ENCODE data around the gene ADCY6. TPM values are rescaled to one million over a fixed set of nuclear protein-coding genes. Genes with fewer than 3 reads are reported as not detected.

The ADCY6 gene
- total RNA-seq, 2 donors from 2014 or later: 102 to 109 TPM

GRCh38 chr12:48824905-48825304 is 36.0 kb upstream of the ADCY6 start:
- no peak overlapping the region for H3K4me3 ChIP-seq
- ATAC-seq (ENCODE audit: insufficient number of reproducible peaks, low FRiP score, low read depth) (no peak), DNase-seq (ENCODE audit: low spot score) (no peak)
- H3K27ac ChIP-seq: no peak overlapping the region
- peaks cover 16% of the 10 kb centered on the region for H3K36me3 ChIP-seq
- no peaks in the 10 kb centered on the region for H3K9me3 ChIP-seq
- H3K4me1 ChIP-seq (ENCODE audit: control insufficient read depth in 1 of 2, low read depth in 2 of 2): no peaks in the 10 kb centered on the region
- TF ChIP-seq CTCF (IDR thresholded peaks at IDR 0.05): no peak
- H3K27me3 ChIP-seq (replicated peaks; ENCODE audit: insufficient read depth): no peaks in the 10 kb centered on the region

- H3K27ac ChIP-seq: no peak overlapping the region
- no peak overlapping the region for H3K4me3 ChIP-seq
- TF ChIP-seq CTCF (IDR thresholded peaks at IDR 0.05): no peak
- peaks cover 10% of the 10 kb centered on the region for H3K36me3 ChIP-seq
- no peak for ATAC-seq (ENCODE audit: insufficient number of reproducible peaks, low FRiP score, low read depth)
- H3K27me3 ChIP-seq (replicated peaks; ENCODE audit: insufficient read depth): no peaks in the 10 kb centered on the region
- H3K4me1 ChIP-seq (ENCODE audit: control insufficient read depth in 1 of 2, low read depth in 2 of 2): peaks cover 0 to 5% of the 10 kb centered on the region in 2 donors
- no peaks in the 10 kb centered on the region for H3K9me3 ChIP-seq
- DNase-seq (ENCODE audit: low spot score): no peak
Observed at GRCh38 chr12:48824112-48824511, 35.2 kb upstream of the ADCY6 start.

- Histone ChIP-seq H3K9me3 (no peaks in the 10 kb centered on the region), H3K36me3 (peaks cover 10% of the 10 kb centered on the region), H3K4me1 (ENCODE audit: control insufficient read depth in 1 of 2, low read depth in 2 of 2) (peaks cover 0 to 8% of the 10 kb centered on the region in 2 donors), H3K27me3 (replicated peaks; ENCODE audit: insufficient read depth) (no peaks in the 10 kb centered on the region), H3K4me3 (no peak overlapping the region), H3K27ac (no peak overlapping the region)
- no peak for TF ChIP-seq CTCF (IDR thresholded peaks at IDR 0.05)
- DNase-seq (ENCODE audit: low spot score) (no peak), ATAC-seq (ENCODE audit: insufficient number of reproducible peaks, low FRiP score, low read depth) (no peak)
Observed at GRCh38 chr12:48823281-48823680, 34.4 kb upstream of the ADCY6 start.

DNA sequence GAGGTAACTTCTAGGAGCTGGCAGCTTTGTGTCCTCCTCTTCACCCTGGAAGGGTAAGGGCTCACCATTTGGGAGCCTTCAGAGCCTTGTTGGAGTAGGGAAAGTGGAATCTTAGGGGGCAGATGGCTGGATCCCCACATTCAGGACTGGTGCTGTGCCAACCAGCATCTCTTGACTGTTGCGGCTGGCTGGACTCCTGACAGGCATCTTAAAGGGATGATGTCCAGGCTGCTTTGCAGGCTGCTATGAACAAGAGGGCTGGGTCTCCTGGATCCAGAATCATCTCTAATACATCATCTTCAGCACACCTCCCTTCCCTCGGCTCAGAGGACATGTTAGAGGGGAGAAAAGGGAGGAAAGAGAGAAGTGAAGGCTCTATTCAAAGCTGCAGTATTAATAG is 33.8 kb upstream of the ADCY6 start:
- no peak for TF ChIP-seq CTCF (IDR thresholded peaks at IDR 0.05)
- no peak overlapping the region for H3K27ac ChIP-seq
- H3K27me3 ChIP-seq (replicated peaks; ENCODE audit: insufficient read depth): no peaks in the 10 kb centered on the region
- no peaks in the 10 kb centered on the region for H3K9me3 ChIP-seq
- DNase-seq (ENCODE audit: low spot score) (no peak), ATAC-seq (ENCODE audit: insufficient number of reproducible peaks, low FRiP score, low read depth) (no peak)
- H3K4me1 ChIP-seq (ENCODE audit: control insufficient read depth in 1 of 2, low read depth in 2 of 2): peaks cover 2 to 12% of the 10 kb centered on the region in 2 donors
- peaks cover 10% of the 10 kb centered on the region for H3K36me3 ChIP-seq
- H3K4me3 ChIP-seq: no peak overlapping the region

DNA sequence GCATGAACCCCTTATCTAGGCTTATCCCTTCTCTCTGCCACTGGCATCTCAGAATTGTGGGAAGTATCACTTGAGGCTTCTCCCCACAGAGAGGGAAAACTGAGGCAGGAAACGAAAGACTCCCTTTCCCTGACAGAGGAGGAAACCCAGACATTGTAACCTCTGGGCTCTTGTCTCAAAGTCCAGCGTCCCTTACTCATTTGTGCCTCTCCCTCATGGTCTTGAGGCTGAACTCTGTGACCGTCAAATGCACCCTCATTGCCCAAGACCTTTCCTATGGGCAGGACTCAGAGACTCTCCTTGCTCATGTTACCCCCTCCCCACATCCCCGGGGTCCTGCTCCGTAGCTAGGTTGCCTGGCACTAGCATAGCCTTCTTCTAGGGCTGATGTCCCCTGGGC is 33.2 kb upstream of the ADCY6 start:
- no peak overlapping the region for H3K27ac ChIP-seq
- H3K4me1 ChIP-seq (ENCODE audit: control insufficient read depth in 1 of 2, low read depth in 2 of 2): peaks cover 4 to 18% of the 10 kb centered on the region in 2 donors
- no peak overlapping the region for H3K4me3 ChIP-seq
- H3K36me3 ChIP-seq: peaks cover 10% of the 10 kb centered on the region
- no peak for TF ChIP-seq CTCF (IDR thresholded peaks at IDR 0.05)
- H3K9me3 ChIP-seq: no peaks in the 10 kb centered on the region
- ATAC-seq (ENCODE audit: insufficient number of reproducible peaks, low FRiP score, low read depth) (no peak), DNase-seq (ENCODE audit: low spot score) (no peak)
- H3K27me3 ChIP-seq (replicated peaks; ENCODE audit: insufficient read depth): no peaks in the 10 kb centered on the region
